SK-N-MC (cell line): ENCODE measurements around the gene PEX11G.

Experiments used
- EZH2 ChIP-seq: fragments of 200-600 bp; sonication (generic); IDR thresholded peaks from one replicate; pipeline ENCODE4 v1.6.1; 2017; ENCODE audit warnings: antibody characterized with exemption
- FOXP2 ChIP-seq: optimal IDR thresholded peaks from 2 replicates; pipeline ENCODE3; 2011; ENCODE audit warnings: mild to moderate bottlenecking, moderate library complexity; ENCODE audit not compliant: insufficient read depth; ENCODE audit errors: extremely low read length, control extremely low read depth
- POLR2AphosphoS5 ChIP-seq: IDR thresholded peaks from 2 replicates; pipeline ENCODE4 v1.6.1; 2012; ENCODE audit warnings: mild to moderate bottlenecking, low read depth, low read length, borderline replicate concordance

- TF ChIP-seq FOXP2 (no peak), EZH2 (no peak), POLR2AphosphoS5 (no peak)
Measured at GRCh38 chr19:7519361-7520130, 30.7 kb upstream of the PEX11G start.
